ENCODE measurements around the gene CAPN2.

CAPN2 gene

DNA sequence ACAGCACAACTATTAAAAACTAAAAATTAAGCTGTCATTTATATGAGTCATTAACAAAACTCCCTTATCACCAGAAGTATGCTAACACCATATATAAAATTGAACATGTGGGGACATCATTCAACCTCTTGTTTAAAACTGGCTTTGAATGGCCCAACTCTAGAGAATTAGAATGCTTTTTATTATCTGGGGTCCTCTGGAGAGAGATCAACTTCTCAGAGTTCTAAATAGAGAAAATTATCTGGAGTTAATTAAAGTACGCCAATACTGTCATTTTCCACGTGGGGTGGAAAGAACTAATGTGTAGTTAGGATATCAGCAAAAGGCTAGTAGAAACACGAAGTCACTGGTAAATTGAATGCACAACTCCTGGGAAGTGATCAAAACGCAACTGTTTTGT is 21.2 kb upstream of the CAPN2 start:
- H3K9me3 ChIP-seq (ENCODE audit: control insufficient read depth, insufficient read depth, low read depth, low read length): no peaks in the 10 kb centered on the region
- no peak overlapping the region for H3K27ac ChIP-seq (ENCODE audit: extremely low read depth, low read depth, low read length)
- TF ChIP-seq PRDM1 (tag by site-specific recombination; IDR thresholded peaks at IDR 0.05): no peak
- TF ChIP-seq, protein P1, sequence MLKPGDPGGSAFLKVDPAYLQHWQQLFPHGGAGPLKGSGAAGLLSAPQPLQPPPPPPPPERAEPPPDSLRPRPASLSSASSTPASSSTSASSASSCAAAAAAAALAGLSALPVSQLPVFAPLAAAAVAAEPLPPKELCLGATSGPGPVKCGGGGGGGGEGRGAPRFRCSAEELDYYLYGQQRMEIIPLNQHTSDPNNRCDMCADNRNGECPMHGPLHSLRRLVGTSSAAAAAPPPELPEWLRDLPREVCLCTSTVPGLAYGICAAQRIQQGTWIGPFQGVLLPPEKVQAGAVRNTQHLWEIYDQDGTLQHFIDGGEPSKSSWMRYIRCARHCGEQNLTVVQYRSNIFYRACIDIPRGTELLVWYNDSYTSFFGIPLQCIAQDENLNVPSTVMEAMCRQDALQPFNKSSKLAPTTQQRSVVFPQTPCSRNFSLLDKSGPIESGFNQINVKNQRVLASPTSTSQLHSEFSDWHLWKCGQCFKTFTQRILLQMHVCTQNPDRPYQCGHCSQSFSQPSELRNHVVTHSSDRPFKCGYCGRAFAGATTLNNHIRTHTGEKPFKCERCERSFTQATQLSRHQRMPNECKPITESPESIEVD (tag by site-specific recombination; IDR thresholded peaks at IDR 0.05): peak; percentile 23; the same call in 1 of the 2 replicates
- no peak for TF ChIP-seq ZBTB1 (tag by site-specific recombination; IDR thresholded peaks at IDR 0.05)
- ChIA-PET CTCF (interaction anchor here (0.8 to 3.3 kb wide), 3 partner anchors 7 to 641 kb away, joined by 3 to 20 read pairs (median 4); no protein-coding TSS in a partner anchor), POLR2A (no interaction called here)
- no peaks in the 10 kb centered on the region for H3K4me1 ChIP-seq (ENCODE audit: control insufficient read depth, insufficient read depth, low read length)
- no peaks in the 10 kb centered on the region for H3K36me3 ChIP-seq (ENCODE audit: control insufficient read depth in 2 of 2, insufficient read depth in 1 of 2, low read length in 2 of 2)
- no peak overlapping the region for H3K4me3 ChIP-seq (ENCODE audit: low read depth, low read length)

DNA sequence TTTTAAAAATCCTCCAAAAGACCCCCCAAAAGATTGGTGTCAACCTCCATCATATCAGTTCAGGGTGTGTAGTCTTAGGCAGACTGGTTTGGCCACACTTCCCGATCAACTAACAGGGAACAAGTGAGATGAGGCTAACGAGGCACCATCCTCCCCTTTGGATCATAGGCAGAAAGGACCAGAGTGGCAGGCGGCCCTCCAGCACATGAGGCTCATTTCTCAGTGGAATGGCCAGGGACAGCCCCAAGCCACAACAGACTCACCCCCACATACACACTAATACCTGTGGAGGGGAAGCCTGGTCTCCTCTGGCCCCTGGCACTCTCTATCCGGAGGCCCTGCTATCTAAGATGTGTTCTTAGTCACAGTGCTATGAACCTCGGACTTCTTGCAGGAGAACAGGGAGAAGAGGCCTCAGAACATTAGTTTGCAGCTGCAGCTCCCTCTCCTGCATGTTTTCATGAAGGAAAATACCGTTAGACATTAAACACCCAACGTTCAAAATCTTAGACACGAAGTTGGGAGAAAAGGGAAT is 17.3 kb upstream of the CAPN2 start:
- POLR2A ChIA-PET: no interaction called here
- CTCF ChIA-PET: interaction anchor here (0.6 to 2.7 kb wide), 14 partner anchors 8 to 764 kb away, joined by 3 to 28 read pairs (median 4); no protein-coding TSS in a partner anchor
- H3K27ac ChIP-seq (ENCODE audit: extremely low read depth, low read depth, low read length): no peak overlapping the region
- H3K36me3 ChIP-seq (ENCODE audit: control insufficient read depth in 2 of 2, insufficient read depth in 1 of 2, low read length in 2 of 2): no peaks in the 10 kb centered on the region
- no peaks in the 10 kb centered on the region for H3K4me1 ChIP-seq (ENCODE audit: control insufficient read depth, insufficient read depth, low read length)
- H3K9me3 ChIP-seq (ENCODE audit: control insufficient read depth, insufficient read depth, low read depth, low read length): no peaks in the 10 kb centered on the region
- no peak overlapping the region for H3K4me3 ChIP-seq (ENCODE audit: low read depth, low read length)
- TF ChIP-seq OVOL3 (tag by site-specific recombination; IDR thresholded peaks at IDR 0.05): no peak
- no peak for TF ChIP-seq ZNF558 (tag by site-specific recombination; IDR thresholded peaks at IDR 0.05)
- TF ChIP-seq ZNF670 (tag by site-specific recombination; IDR thresholded peaks at IDR 0.05; ENCODE audit: low read depth): no peak
- no peak for TF ChIP-seq ZNF16 (tag by site-specific recombination; IDR thresholded peaks at IDR 0.05; ENCODE audit: low read depth)
- TF ChIP-seq ZNF155 (tag by site-specific recombination; IDR thresholded peaks at IDR 0.05): no peak
- TF ChIP-seq ZNF529 (tag by site-specific recombination; IDR thresholded peaks at IDR 0.05; ENCODE audit: insufficient replicate concordance): no peak
- no peak for TF ChIP-seq ZNF169 (tag by site-specific recombination; IDR thresholded peaks at IDR 0.05)
- TF ChIP-seq GLI2 (tag by site-specific recombination; IDR thresholded peaks at IDR 0.05; ENCODE audit: borderline replicate concordance, low read depth): no peak
- TF ChIP-seq, protein P2, sequence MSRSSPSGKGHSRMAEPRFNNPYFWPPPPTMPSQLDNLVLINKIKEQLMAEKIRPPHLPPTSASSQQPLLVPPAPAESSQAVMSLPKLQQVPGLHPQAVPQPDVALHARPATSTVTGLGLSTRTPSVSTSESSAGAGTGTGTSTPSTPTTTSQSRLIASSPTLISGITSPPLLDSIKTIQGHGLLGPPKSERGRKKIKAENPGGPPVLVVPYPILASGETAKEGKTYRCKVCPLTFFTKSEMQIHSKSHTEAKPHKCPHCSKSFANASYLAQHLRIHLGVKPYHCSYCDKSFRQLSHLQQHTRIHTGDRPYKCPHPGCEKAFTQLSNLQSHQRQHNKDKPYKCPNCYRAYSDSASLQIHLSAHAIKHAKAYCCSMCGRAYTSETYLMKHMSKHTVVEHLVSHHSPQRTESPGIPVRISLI (tag by site-specific recombination; IDR thresholded peaks at IDR 0.05): no peak
- TF ChIP-seq ZSCAN30 (tag by site-specific recombination; IDR thresholded peaks at IDR 0.05): no peak
- TF ChIP-seq, protein P3, sequence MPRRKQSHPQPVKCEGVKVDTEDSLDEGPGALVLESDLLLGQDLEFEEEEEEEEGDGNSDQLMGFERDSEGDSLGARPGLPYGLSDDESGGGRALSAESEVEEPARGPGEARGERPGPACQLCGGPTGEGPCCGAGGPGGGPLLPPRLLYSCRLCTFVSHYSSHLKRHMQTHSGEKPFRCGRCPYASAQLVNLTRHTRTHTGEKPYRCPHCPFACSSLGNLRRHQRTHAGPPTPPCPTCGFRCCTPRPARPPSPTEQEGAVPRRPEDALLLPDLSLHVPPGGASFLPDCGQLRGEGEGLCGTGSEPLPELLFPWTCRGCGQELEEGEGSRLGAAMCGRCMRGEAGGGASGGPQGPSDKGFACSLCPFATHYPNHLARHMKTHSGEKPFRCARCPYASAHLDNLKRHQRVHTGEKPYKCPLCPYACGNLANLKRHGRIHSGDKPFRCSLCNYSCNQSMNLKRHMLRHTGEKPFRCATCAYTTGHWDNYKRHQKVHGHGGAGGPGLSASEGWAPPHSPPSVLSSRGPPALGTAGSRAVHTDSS (tag by site-specific recombination; IDR thresholded peaks at IDR 0.05): no peak
- no peak for TF ChIP-seq ZNF549 (tag by site-specific recombination; IDR thresholded peaks at IDR 0.05)

DNA sequence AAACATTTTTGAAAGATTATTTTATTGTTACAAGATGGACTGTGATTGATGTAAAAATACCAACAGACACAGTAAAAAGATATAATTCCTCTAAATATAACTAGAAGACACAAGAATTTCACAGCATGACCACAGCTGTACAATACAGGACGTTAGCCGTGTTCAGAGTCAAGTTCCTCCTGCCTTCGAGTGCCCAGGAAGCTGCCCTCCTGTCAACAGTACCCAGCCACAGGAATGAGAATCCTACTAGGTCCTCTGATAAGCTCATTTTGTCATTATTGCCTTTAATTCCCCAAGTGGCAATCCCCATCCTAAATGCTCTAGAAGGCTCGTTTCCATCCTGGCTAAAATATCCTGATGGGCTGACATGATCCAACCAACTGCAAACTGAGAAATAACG is 16.4 kb upstream of the CAPN2 start:
- no peak overlapping the region for H3K4me3 ChIP-seq (ENCODE audit: low read depth, low read length)
- ChIA-PET CTCF (interaction anchor here (0.6 to 2.7 kb wide), 26 partner anchors 9 to 763 kb away, joined by 3 to 28 read pairs (median 4); no protein-coding TSS in a partner anchor), POLR2A (no interaction called here)
- peaks cover 3% of the 10 kb centered on the region for H3K4me1 ChIP-seq (ENCODE audit: control insufficient read depth, insufficient read depth, low read length)
- no peaks in the 10 kb centered on the region for H3K36me3 ChIP-seq (ENCODE audit: control insufficient read depth in 2 of 2, insufficient read depth in 1 of 2, low read length in 2 of 2)
- no peak overlapping the region for H3K27ac ChIP-seq (ENCODE audit: extremely low read depth, low read depth, low read length)
- H3K9me3 ChIP-seq (ENCODE audit: control insufficient read depth, insufficient read depth, low read depth, low read length): no peaks in the 10 kb centered on the region
- TF ChIP-seq OVOL3 (tag by site-specific recombination; IDR thresholded peaks at IDR 0.05): no peak

Data from HEK293 (cell line).